ENCODE measurements around the gene DPYD.
A peak's percentile ranks its signal among the peaks of the same experiment; 100 is the strongest.

DPYD gene

DNA sequence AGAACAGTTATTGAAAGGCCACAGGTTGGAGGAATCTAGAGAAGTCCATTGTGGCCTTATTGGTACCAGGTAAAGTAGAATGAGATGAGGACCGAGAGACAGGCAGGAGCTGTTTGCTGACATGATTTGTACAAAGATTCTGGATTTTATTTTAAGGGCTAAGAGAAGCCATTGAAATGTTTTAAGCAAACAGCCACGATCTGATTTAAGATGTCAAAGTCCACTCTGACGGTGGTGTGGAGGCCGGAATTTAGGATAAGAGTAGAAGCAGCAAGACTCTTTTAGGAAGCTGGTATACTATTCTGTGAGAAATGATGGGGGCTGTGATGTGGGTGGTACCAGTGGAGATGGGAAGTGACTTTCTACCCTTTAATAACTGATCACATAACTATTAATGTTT, 418.5 kb downstream of the DPYD start:
- Histone ChIP-seq H3K4me1 (no peaks in the 10 kb centered on the region), H3K9me3 (no peaks in the 10 kb centered on the region), H3K4me3 (no peak overlapping the region), H3K4me2 (no peak overlapping the region), H4K20me1 (no peaks in the 10 kb centered on the region), H3K27ac (no peak overlapping the region), H3K27me3 (no peaks in the 10 kb centered on the region), H3K9ac (no peak overlapping the region), H3K36me3 (no peaks in the 10 kb centered on the region)
- no peak for TF ChIP-seq Cebpa-rat (IDR thresholded peaks at IDR 0.05)

DNA sequence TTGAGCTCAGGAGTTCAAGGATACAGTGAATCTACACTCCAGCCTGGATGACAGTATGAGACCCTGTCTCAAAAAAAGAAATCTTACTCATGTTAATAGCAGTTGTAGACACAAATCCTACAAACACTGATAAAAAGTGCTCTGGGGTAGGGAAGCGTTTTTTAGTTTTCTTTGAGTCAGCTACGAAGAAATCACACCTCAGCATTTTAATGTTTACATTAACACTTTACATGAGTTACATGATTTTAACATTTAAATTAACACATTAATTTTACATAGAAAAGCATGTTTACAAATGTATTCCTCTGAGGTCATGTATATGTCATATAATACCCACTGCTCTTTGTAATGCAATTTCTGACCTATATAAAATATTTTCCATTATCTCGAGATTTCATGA, 419.2 kb downstream of the DPYD start:
- H3K9ac ChIP-seq: no peak overlapping the region
- no peaks in the 10 kb centered on the region for H3K36me3 ChIP-seq
- H3K4me3 ChIP-seq: no peak overlapping the region
- no peak for TF ChIP-seq Cebpa-rat (IDR thresholded peaks at IDR 0.05)
- no peaks in the 10 kb centered on the region for H4K20me1 ChIP-seq
- no peak overlapping the region for H3K27ac ChIP-seq
- no peaks in the 10 kb centered on the region for H3K27me3 ChIP-seq
- no peaks in the 10 kb centered on the region for H3K9me3 ChIP-seq
- no peak overlapping the region for H3K4me2 ChIP-seq
- H3K4me1 ChIP-seq: no peaks in the 10 kb centered on the region

- no peaks in the 10 kb centered on the region for H3K4me1 ChIP-seq
- no peaks in the 10 kb centered on the region for H3K9me3 ChIP-seq
- no peaks in the 10 kb centered on the region for H4K20me1 ChIP-seq
- no peak overlapping the region for H3K27ac ChIP-seq
- no peaks in the 10 kb centered on the region for H3K27me3 ChIP-seq
- no peak overlapping the region for H3K4me3 ChIP-seq
- no peak for TF ChIP-seq Cebpa-rat (IDR thresholded peaks at IDR 0.05)
- no peak overlapping the region for H3K4me2 ChIP-seq
- H3K9ac ChIP-seq: no peak overlapping the region
- no peaks in the 10 kb centered on the region for H3K36me3 ChIP-seq
Observed at GRCh38 chr1:97500760-97501159, 420.1 kb downstream of the DPYD start.

DNA sequence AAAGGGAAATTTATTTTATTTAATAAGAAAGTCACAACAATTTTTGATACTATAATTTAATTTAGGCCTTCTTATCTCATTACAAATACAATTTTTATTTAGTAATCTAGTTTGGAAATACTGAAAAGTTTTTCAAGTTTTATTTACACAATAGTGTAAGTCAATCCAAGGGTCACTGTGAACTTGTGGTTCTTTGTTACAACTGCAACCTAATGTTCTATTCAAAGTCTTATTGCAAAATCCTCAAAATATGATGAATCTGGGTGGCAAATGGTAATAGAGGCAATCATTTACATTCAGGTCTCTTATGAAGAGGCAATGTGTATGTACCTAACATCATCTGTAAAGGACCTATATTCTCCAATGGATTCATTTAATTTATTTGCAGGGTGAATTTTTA, 421.2 kb downstream of the DPYD start:
- Histone ChIP-seq H3K4me3 (no peak overlapping the region), H3K9me3 (no peaks in the 10 kb centered on the region)

GRCh38 chr1:97489834-97490233, 431.0 kb downstream of the DPYD start:
- no peaks in the 10 kb centered on the region for H3K27me3 ChIP-seq
- H3K4me1 ChIP-seq: no peaks in the 10 kb centered on the region
- H4K20me1 ChIP-seq: no peaks in the 10 kb centered on the region
- no peaks in the 10 kb centered on the region for H3K9me3 ChIP-seq
- H3K9ac ChIP-seq: no peak overlapping the region
- H3K4me3 ChIP-seq: no peak overlapping the region
- no peak for TF ChIP-seq Cebpa-rat (IDR thresholded peaks at IDR 0.05)
- no peak overlapping the region for H3K4me2 ChIP-seq
- H3K27ac ChIP-seq: no peak overlapping the region
- H3K36me3 ChIP-seq: no peaks in the 10 kb centered on the region

More for the DNA sequence above, 421.2 kb downstream of the DPYD start:
- no peak for TF ChIP-seq Cebpa-rat (IDR thresholded peaks at IDR 0.05)
- no peak overlapping the region for H3K4me2 ChIP-seq
- H3K27ac ChIP-seq: no peak overlapping the region
- H3K9ac ChIP-seq: no peak overlapping the region
- H3K4me1 ChIP-seq: no peaks in the 10 kb centered on the region
- H3K27me3 ChIP-seq: no peaks in the 10 kb centered on the region
- no peaks in the 10 kb centered on the region for H3K36me3 ChIP-seq
- H4K20me1 ChIP-seq: no peaks in the 10 kb centered on the region

- Histone ChIP-seq H3K4me2 (no peak overlapping the region), H3K36me3 (no peaks in the 10 kb centered on the region), H3K9me3 (no peaks in the 10 kb centered on the region), H4K20me1 (no peaks in the 10 kb centered on the region), H3K27me3 (no peaks in the 10 kb centered on the region), H3K4me3 (no peak overlapping the region), H3K27ac (no peak overlapping the region), H3K9ac (no peak overlapping the region), H3K4me1 (no peaks in the 10 kb centered on the region)
- no peak for TF ChIP-seq Cebpa-rat (IDR thresholded peaks at IDR 0.05)
Observed at GRCh38 chr1:97488530-97488929, 432.3 kb downstream of the DPYD start.

GRCh38 chr1:97482022-97482421, 438.8 kb downstream of the DPYD start:
- Histone ChIP-seq H3K4me1 (no peaks in the 10 kb centered on the region), H3K4me2 (no peak overlapping the region), H3K9ac (no peak overlapping the region), H4K20me1 (no peaks in the 10 kb centered on the region), H3K27ac (no peak overlapping the region), H3K4me3 (no peak overlapping the region), H3K36me3 (no peaks in the 10 kb centered on the region), H3K9me3 (peaks cover 6% of the 10 kb centered on the region; the same call in 1 of the 2 replicates), H3K27me3 (no peaks in the 10 kb centered on the region)
- no peak for TF ChIP-seq Cebpa-rat (IDR thresholded peaks at IDR 0.05)

- H3K9me3 ChIP-seq: peaks cover 9% of the 10 kb centered on the region
- TF ChIP-seq Cebpa-rat (IDR thresholded peaks at IDR 0.05): no peak
- peaks cover under 1% of the 10 kb centered on the region; the same call in 1 of the 2 replicates for H3K4me1 ChIP-seq
- no peaks in the 10 kb centered on the region for H3K27me3 ChIP-seq
- H4K20me1 ChIP-seq: no peaks in the 10 kb centered on the region
- H3K9ac ChIP-seq: no peak overlapping the region
- no peaks in the 10 kb centered on the region for H3K36me3 ChIP-seq
- no peak overlapping the region for H3K4me3 ChIP-seq
- no peak overlapping the region for H3K4me2 ChIP-seq
- no peak overlapping the region for H3K27ac ChIP-seq
Observed at GRCh38 chr1:97467445-97467844, 453.4 kb downstream of the DPYD start.

GRCh38 chr1:97464305-97464704, 456.5 kb downstream of the DPYD start:
- no peaks in the 10 kb centered on the region for H4K20me1 ChIP-seq
- H3K27ac ChIP-seq: no peak overlapping the region
- no peak overlapping the region for H3K4me3 ChIP-seq
- H3K4me1 ChIP-seq: peaks cover 17% of the 10 kb centered on the region
- H3K9me3 ChIP-seq: peaks cover 9% of the 10 kb centered on the region
- no peak overlapping the region for H3K4me2 ChIP-seq
- TF ChIP-seq Cebpa-rat (IDR thresholded peaks at IDR 0.05): no peak
- H3K27me3 ChIP-seq: no peaks in the 10 kb centered on the region
- no peaks in the 10 kb centered on the region for H3K36me3 ChIP-seq
- no peak overlapping the region for H3K9ac ChIP-seq

DNA sequence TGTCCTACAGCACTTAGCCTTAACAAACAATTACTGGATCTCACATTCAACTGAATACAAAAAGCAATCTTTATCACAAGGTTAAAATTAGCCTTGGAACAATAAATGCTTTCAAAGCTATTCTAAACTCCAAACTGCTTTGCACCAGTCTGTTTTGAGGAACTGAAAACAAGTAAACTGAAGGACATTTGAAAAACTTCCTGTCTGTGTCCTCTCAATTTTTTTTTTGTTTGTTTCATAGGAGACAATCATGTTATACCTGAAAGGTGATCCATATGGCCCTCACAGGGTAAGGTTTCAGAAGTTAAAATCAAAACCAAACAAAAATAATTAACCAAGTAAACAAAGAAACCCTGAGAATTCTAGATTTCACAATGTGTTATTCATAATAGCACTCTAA, 459.1 kb downstream of the DPYD start:
- no peak for TF ChIP-seq Cebpa-rat (IDR thresholded peaks at IDR 0.05)
- peaks cover 17% of the 10 kb centered on the region for H3K4me1 ChIP-seq
- no peaks in the 10 kb centered on the region for H4K20me1 ChIP-seq
- no peak overlapping the region; the same call in 1 of the 2 replicates for H3K27ac ChIP-seq
- H3K36me3 ChIP-seq: no peaks in the 10 kb centered on the region
- no peaks in the 10 kb centered on the region for H3K27me3 ChIP-seq
- H3K9me3 ChIP-seq: peaks cover 9% of the 10 kb centered on the region
- no peak overlapping the region for H3K9ac ChIP-seq
- peak overlapping the region; percentile 31; the same call in 1 of the 2 replicates for H3K4me2 ChIP-seq
- H3K4me3 ChIP-seq: no peak overlapping the region

- H3K9ac ChIP-seq: no peak overlapping the region
- no peaks in the 10 kb centered on the region for H3K36me3 ChIP-seq
- TF ChIP-seq Cebpa-rat (IDR thresholded peaks at IDR 0.05): no peak
- H4K20me1 ChIP-seq: no peaks in the 10 kb centered on the region
- H3K4me2 ChIP-seq: no peak overlapping the region
- no peak overlapping the region for H3K4me3 ChIP-seq
- no peak overlapping the region for H3K27ac ChIP-seq
- no peaks in the 10 kb centered on the region for H3K9me3 ChIP-seq
- no peaks in the 10 kb centered on the region for H3K27me3 ChIP-seq
- H3K4me1 ChIP-seq: peaks cover 17% of the 10 kb centered on the region
Observed at GRCh38 chr1:97457446-97458089, 463.3 kb downstream of the DPYD start.
